ENCODE data around the gene SLC6A8. TPM values are rescaled to one million over a fixed set of nuclear protein-coding genes. Genes with fewer than 3 reads are reported as not detected.
A peak's percentile ranks its signal among the peaks of the same experiment; 100 is the strongest.

Gene SLC6A8
- total RNA-seq, 2 donors from 2014 or later = 71.3 to 76.6 TPM

DNA sequence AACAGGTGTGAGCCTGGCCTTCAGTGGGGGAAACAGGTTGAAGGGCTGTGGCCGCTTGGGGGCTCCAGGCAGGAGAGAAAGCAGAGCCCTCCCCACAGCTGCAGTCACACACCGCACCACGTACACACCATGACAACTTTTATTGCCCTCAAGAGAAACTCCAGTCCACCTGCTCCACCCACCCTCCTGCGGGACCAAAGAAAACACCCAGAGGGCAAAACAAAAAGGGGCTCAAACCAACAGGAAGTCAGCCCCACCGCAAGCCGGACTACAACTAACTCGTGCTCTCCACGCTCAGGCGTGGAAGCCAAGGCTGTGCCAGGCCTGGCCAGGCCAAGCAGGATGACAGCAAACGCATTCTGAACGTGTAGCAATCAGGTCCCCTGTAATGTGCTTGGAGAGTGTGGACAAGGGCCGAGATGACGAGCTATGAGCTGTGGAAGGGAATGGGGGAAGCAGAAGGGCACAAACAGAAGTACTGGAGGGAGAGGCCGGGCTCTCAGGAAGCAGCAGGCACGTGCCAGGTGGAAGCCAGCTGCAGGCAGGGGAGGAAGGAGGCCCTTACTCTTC is 12.7 kb downstream of the SLC6A8 start:
- H3K9me3 ChIP-seq = no peaks in the 10 kb centered on the region
- no peak overlapping the region for H3K4me3 ChIP-seq
- peak overlapping the region; percentile 71 to 75 for H3K27ac ChIP-seq
- TF ChIP-seq, protein P1, sequence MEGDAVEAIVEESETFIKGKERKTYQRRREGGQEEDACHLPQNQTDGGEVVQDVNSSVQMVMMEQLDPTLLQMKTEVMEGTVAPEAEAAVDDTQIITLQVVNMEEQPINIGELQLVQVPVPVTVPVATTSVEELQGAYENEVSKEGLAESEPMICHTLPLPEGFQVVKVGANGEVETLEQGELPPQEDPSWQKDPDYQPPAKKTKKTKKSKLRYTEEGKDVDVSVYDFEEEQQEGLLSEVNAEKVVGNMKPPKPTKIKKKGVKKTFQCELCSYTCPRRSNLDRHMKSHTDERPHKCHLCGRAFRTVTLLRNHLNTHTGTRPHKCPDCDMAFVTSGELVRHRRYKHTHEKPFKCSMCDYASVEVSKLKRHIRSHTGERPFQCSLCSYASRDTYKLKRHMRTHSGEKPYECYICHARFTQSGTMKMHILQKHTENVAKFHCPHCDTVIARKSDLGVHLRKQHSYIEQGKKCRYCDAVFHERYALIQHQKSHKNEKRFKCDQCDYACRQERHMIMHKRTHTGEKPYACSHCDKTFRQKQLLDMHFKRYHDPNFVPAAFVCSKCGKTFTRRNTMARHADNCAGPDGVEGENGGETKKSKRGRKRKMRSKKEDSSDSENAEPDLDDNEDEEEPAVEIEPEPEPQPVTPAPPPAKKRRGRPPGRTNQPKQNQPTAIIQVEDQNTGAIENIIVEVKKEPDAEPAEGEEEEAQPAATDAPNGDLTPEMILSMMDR (IDR thresholded peaks at IDR 0.05) = no peak
- H3K4me1 ChIP-seq = peaks cover 0 to 12% of the 10 kb centered on the region in 2 donors
- no peaks in the 10 kb centered on the region for H3K27me3 ChIP-seq
- no peak for DNase-seq (ENCODE audit: low spot score)
- H3K36me3 ChIP-seq = peaks cover 11% of the 10 kb centered on the region

DNA sequence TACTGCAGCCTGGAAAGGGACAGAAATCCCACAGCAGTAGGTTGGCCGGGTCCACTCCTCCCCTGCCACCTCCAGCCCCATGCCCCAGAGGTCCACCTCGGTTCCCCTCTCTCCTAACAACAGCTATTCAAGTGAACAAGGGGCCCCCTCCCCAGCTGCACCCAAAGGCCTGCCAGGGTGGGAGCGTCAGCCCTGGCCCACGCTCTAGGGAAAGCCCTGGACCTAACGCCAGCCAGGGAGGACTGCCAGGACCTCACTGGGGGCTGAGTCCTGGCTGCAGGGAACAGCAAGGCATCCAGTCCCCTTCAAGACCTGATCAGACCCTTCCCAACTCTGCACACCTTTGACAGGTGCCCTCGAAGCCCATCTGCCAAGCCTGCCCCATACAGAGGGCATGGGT is 13.2 kb downstream of the SLC6A8 start:
- peaks cover 11% of the 10 kb centered on the region for H3K36me3 ChIP-seq
- H3K4me1 ChIP-seq = peaks cover 0 to 12% of the 10 kb centered on the region in 2 donors
- H3K27ac ChIP-seq = peak overlapping the region; percentile 71 to 75
- no peaks in the 10 kb centered on the region for H3K9me3 ChIP-seq
- no peak for DNase-seq (ENCODE audit: low spot score)
- TF ChIP-seq, protein P1 (IDR thresholded peaks at IDR 0.05) = no peak
- H3K27me3 ChIP-seq = no peaks in the 10 kb centered on the region
- H3K4me3 ChIP-seq = no peak overlapping the region

DNA sequence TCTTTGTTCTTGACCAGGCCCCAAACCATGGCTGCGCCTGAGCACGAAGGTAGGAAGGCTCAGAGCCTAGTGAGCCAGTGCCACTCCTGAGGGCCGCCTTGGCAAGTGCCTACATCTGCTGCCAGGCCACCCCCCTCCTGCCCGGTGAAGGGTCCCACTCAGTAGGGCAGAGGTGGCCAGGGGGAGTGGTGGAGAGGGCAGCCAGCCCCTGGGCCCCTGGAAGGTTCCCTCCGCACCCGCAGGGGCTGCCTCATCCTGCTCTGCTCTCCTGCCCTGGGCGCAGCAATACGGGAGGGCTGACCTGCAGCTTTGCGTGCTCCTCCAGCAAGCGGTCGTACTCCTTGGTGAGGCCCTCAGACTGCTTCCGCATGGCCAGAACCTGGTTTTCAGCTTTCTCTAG is 14.0 kb downstream of the SLC6A8 start:
- Histone ChIP-seq H3K27me3 (no peaks in the 10 kb centered on the region), H3K4me3 (no peak overlapping the region), H3K4me1 (peaks cover 0 to 12% of the 10 kb centered on the region in 2 donors), H3K9me3 (no peaks in the 10 kb centered on the region), H3K27ac (peak overlapping the region in 1 of 2 donors; percentile 75), H3K36me3 (peaks cover 11% of the 10 kb centered on the region)
- TF ChIP-seq, protein P1 (IDR thresholded peaks at IDR 0.05) = no peak
- no peak for DNase-seq (ENCODE audit: low spot score)

DNA sequence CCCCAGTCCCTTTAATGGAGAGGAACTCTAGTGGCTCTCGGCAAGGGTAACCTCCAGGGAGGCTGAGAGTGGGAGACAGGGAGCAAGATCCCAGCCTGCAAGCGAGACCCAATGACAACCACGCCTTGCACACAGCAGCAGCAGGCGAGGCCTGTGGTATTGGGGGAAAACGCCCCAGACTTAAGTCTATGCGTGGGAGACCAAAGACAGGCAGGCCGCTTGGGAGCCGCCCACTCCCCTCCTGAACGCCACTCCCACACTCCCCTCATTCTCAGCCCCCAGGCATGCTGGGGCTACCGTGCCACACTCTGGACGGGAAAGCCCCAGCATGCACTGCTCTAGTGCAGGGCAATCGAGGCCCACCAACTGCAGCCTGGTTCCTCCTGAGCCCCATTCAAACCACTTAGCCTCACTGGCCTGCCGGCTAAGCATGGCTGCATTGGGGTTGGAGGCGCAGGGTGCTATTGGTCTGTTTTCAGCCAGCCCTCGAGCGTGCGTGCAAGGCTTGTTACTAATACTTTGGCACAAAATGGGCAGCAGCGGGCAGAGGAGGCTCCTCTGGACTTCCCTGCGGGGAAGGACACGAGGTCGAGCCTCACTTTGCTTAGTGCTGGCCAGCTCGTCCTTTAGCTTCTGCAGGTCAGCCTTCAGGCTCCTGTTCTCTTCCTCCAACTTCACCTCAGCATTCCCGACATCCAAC is 14.8 kb downstream of the SLC6A8 start:
- TF ChIP-seq, protein P1 (IDR thresholded peaks at IDR 0.05) = no peak
- H3K4me3 ChIP-seq = no peak overlapping the region
- H3K4me1 ChIP-seq = peaks cover 0 to 12% of the 10 kb centered on the region in 2 donors
- H3K27me3 ChIP-seq = no peaks in the 10 kb centered on the region
- peak overlapping the region; percentile 73 to 78 for H3K27ac ChIP-seq
- peaks cover 11% of the 10 kb centered on the region for H3K36me3 ChIP-seq
- DNase-seq (ENCODE audit: low spot score) = no peak
- H3K9me3 ChIP-seq = no peaks in the 10 kb centered on the region

DNA sequence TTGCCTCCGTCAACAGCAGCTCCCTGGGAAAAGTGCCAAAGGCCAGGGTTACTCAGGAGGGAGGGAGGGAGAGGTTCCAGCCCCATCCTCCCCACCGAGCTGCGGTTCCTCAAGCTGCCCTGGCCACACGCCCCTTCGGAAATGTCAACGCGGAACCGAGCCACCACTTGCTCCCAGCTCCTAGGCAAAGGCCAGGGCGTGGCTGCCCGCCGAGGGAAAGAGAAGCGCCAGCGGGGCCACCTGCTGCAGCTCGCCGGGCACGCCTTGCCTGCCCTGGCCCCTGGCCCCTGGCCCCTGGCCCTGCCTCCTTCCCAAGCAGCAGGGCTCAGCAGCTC is 15.3 kb downstream of the SLC6A8 start:
- TF ChIP-seq, protein P1 (IDR thresholded peaks at IDR 0.05) = no peak
- H3K4me1 ChIP-seq = peaks cover 0 to 12% of the 10 kb centered on the region in 2 donors
- no peaks in the 10 kb centered on the region for H3K9me3 ChIP-seq
- peaks cover 11% of the 10 kb centered on the region for H3K36me3 ChIP-seq
- no peak overlapping the region for H3K4me3 ChIP-seq
- no peak for DNase-seq (ENCODE audit: low spot score)
- H3K27me3 ChIP-seq = no peaks in the 10 kb centered on the region
- peak overlapping the region; percentile 73 to 78 for H3K27ac ChIP-seq

Measured in right atrium auricular region (tissue), 2 donors.